HG02678 (cell line): ENCODE measurements around the gene MYCBP2.
"Not testable (repeated sequence)": the region's sequence is repeated elsewhere in the genome, so short reads cannot be mapped to it uniquely, and the experiment has no call there.

ENCODE experiments used
- ATAC-seq: cut with Tn5 transposase; IDR thresholded peaks from one replicate; pipeline ENCODE4 v1.9.1; 2021; ENCODE audit warnings: mild to moderate bottlenecking, moderate library complexity; ENCODE audit not compliant: unreplicated experiment

MYCBP2 gene

GRCh38 chr13:77215543-77215942, 111.4 kb downstream of the MYCBP2 start:
- ATAC-seq, result no peak

GRCh38 chr13:77213644-77214043, 113.2 kb downstream of the MYCBP2 start:
- ATAC-seq, result no peak

DNA sequence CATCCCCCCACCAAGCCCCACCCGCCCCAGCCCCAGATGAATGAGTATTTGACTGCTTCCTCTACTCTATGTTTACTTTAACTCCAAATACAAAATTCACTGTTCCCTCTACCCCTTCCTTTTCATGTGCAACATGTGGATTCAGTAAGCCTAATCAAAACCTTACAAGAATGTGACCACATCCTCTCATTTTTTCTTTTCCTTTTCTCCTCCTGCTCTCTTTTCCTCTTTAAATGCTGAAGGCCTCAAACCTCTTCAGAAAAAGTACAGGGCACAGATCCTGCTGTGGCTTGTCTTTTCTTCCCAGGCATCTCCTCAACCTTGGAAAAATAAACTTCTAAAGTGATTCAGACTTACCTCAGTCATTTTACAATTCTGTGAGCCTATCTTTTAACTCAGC, 119.0 kb downstream of the MYCBP2 start:
- no peak for ATAC-seq

GRCh38 chr13:77198995-77199394, 127.9 kb downstream of the MYCBP2 start:
- not testable (repeated sequence) for ATAC-seq

DNA sequence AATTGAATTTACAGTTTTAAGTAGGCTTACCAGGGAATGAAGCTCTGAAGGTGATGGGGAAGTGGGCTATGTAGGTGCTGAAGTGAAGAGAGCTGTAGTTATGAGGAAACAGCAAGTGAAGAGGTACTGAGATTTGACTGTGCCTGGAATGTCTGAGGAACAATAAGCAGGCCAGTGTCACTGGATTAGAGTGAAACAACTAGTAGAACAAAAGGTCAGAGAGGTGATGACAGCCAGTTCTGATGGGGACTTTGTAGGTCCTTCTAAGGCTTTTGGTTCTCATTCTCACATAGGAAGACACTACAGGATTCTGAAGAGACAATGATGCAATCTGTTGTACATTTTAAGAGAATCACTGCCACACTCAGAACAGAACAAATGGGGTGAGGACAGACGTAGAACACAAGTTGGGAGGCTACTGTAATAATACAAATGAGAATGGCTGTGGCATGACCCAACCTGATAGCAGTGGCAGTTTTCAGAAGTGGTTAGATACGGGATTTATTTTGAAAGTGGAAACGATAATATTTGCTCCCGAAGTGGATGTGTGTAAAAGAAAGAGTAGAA, 130.8 kb downstream of the MYCBP2 start:
- no peak for ATAC-seq

- ATAC-seq, result no peak
Observed at GRCh38 chr13:77190349-77190958, 136.4 kb downstream of the MYCBP2 start.

GRCh38 chr13:77185721-77186120, 141.2 kb downstream of the MYCBP2 start:
- no peak for ATAC-seq

DNA sequence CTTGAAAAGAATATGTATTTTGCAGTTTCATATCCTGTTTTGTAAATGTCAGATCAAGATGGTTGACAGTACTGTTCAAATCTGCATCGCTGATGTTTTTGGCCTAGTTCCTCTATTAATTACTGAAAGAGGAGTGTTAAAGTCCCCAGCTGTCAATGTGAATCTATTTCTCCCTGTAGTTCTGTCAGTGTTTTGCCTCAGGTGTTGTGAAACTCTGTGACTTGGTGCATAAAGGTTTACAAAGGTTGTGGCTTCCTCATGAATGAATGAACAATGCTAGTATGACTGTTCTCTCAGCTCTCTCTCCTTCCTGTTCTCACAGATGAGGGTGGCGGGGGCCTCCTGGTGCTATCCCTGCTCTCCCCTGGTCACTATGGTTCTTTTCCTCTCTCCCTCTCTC, 142.4 kb downstream of the MYCBP2 start:
- ATAC-seq, result peak; percentile 96

DNA sequence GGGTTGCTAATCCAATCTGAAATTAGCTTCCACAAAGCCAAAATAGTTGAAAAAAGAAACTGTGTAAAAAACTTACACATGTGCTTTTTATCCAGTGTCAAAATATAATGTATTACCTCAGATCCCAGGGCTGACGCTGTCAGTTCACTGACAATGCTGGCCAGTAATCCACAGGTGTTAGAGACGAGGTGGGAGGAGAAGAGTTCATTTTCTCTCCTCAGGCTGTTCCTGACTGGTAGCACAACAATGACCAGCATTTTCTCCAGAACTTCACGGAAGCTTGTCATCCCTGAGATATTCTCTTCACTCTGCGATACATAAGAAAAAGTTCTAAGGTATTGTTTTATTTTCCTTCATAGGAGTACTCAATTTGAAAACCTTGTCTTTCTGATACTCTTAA, 146.9 kb downstream of the MYCBP2 start:
- no peak for ATAC-seq

GRCh38 chr13:77177646-77178045, 149.2 kb downstream of the MYCBP2 start:
- no peak for ATAC-seq

DNA sequence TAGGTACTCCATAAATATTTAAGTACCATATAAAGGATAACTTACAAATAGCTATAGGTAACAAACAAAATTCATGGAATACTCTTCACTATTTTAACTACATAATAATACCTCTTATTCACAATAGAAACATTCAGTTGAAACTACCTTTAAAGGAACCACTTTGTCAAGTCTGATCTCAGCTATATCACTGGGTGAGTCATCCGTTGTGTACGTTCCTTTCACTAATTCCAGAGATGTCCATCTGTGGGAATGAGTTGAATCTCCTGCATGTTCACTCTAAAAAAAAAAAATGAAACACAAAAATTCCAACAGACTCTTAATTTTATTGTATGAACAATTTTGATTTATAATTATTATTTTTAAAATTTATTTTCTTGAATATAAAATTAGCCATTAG, 150.5 kb downstream of the MYCBP2 start:
- no peak for ATAC-seq

GRCh38 chr13:77172650-77173049, 154.2 kb downstream of the MYCBP2 start:
- ATAC-seq, result no peak

- ATAC-seq, result no peak
Observed at GRCh38 chr13:77171451-77171850, 155.4 kb downstream of the MYCBP2 start.

GRCh38 chr13:77168237-77168636, 158.7 kb downstream of the MYCBP2 start:
- no peak for ATAC-seq

DNA sequence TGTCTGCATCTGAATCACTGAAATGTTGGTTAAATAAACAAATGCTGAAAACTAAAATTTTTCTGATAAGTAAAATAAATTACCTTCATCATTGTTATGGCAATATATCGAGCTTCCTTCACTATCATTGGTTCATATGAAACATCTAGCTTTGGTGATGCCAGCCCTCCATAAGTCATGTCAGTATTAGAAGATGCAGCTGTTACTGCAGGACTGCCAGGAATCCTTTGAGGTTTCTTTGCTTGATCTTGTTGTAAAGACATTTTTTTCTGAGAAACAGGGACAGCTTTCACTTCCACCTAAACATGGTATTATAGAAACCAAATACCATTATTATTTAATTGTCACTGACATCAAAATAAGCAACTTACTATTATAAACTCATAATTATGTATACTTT, 176.2 kb downstream of the MYCBP2 start:
- no peak for ATAC-seq

GRCh38 chr13:77143431-77143830, 183.5 kb downstream of the MYCBP2 start:
- no peak for ATAC-seq

- no peak for ATAC-seq
Observed at GRCh38 chr13:77139306-77139705, 187.6 kb downstream of the MYCBP2 start.

DNA sequence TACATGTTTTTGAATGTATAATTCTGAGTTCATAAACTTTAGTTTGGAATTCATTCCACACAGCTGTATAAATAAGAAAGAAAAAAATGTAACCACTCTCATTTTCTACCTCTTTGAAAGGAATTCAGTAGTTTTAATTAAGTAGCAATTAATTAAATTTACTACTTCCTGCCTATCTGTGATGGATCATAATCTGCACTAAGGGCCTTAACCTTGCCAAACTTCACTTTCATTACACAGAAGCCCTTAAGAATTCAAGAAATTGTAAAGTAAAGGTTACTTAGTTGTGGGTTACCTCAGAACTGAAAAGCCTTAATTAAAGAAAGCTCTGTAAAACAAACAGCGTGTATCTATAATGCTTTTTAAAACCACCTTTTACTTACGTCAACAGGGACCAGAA, 188.1 kb downstream of the MYCBP2 start:
- ATAC-seq, result no peak

DNA sequence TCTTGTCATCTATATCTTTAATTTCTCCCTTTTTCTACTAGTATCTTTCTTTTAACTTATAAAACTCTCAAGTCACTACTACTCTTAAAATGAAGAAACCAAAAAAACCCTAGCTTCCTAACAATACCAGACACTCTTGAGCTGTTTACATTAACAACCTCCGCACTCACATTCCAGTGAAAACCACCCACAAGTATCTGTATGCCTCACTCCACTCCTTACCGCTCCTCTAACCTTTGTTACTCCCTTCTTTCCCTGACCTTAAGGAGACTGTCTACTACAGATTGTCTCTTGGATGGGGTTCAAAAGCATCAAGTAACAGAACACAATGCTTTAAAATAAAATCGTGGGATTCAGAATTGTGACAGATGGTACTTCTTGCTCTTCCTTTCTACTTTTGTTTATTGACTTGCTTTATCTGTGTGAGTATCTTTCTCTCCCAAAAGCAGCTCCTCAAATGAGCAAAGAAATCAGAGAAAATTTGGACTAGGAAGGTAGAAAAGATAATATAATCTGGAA, 189.9 kb downstream of the MYCBP2 start:
- no peak for ATAC-seq

- no peak for ATAC-seq
Observed at GRCh38 chr13:77124423-77124822, 202.5 kb downstream of the MYCBP2 start.

DNA sequence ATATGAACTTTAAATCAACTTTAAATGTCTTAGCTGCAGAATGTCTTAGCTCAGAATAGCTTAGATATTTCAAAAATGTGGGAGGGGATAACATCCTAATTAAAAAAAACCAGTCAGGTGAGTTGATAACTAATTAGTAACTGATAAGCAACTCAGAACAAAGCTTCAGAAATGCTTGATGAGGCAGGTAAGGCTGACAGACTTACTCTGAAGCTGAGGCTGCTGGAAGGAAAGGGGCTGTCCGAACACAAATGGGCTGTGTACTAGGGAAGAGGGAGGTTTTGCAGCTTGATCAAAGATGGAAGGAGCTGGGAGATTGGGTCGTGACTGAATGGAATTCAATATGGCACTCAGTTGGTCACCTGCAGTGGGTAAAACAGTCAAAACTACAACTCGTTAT, 208.8 kb downstream of the MYCBP2 start:
- ATAC-seq, result no peak

- no peak for ATAC-seq
Observed at GRCh38 chr13:77114271-77114670, 212.6 kb downstream of the MYCBP2 start.

DNA sequence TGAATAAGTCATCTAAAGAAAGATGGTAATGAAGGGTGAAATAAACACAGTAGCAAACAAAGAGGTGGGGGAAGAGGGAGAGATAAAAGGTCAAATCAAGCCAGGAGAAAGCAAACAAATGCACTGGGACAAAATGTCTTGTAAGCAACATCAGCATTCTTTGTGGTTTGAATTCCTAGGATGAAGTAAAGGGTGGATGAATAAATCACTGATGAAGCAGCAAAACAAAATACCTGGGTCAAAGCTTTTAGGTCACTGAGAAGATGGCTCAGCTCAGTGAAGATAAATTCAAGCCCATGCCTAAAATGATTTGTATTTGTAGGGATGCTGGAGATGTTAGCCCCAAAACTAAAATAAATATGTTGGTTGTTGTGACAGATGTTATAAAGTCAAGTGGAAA, 213.4 kb downstream of the MYCBP2 start:
- no peak for ATAC-seq
